SK-N-SH treated with all-trans-retinoic acid at 6 μM for 48 hours (cell line): ENCODE data around the gene TSHZ2.

Experiments
- BACH2 ChIP-seq: fragments of 250-450 bp; sonication (Bioruptor Pico); IDR thresholded peaks from 2 replicates; pipeline ENCODE4 v1.9.0; 2021; ENCODE audit warnings: mild to moderate bottlenecking, borderline replicate concordance
- CREB5 ChIP-seq: fragments of 250-450 bp; sonication (Bioruptor Pico); IDR thresholded peaks from 2 replicates; pipeline ENCODE4 v1.5.1; 2020; ENCODE audit warnings: low read depth, mild to moderate bottlenecking, moderate library complexity
- CSRNP3 ChIP-seq: fragments of 250-450 bp; sonication (Bioruptor Pico); IDR thresholded peaks from 2 replicates; pipeline ENCODE4 v1.5.1; 2021; ENCODE audit warnings: mild to moderate bottlenecking, moderate library complexity
- PATZ1 ChIP-seq: fragments of 250-450 bp; sonication (Bioruptor Pico); IDR thresholded peaks from 2 replicates; pipeline ENCODE4 v1.8.0; 2020; ENCODE audit warnings: mild to moderate bottlenecking, moderate library complexity, borderline replicate concordance
- RARB ChIP-seq: fragments of 250-450 bp; sonication (Bioruptor Pico); IDR thresholded peaks from 2 replicates; pipeline ENCODE4 v1.8.0; 2021; ENCODE audit warnings: mild to moderate bottlenecking, moderate library complexity
- ZC3H10 ChIP-seq: fragments of 250-450 bp; sonication (Bioruptor Pico); IDR thresholded peaks from 2 replicates; pipeline ENCODE4 v1.5.1; 2021; ENCODE audit warnings: mild to moderate bottlenecking, moderate library complexity
- ZFP30 ChIP-seq: fragments of 450-650 bp; formaldehyde crosslinking; IDR thresholded peaks from 2 replicates; pipeline ENCODE4 v1.5.0; 2022; ENCODE audit warnings: mild to moderate bottlenecking, moderate library complexity
- ZNF565 ChIP-seq: fragments of 450-650 bp; formaldehyde crosslinking; conservative IDR thresholded peaks from 2 replicates; pipeline ENCODE4 v1.5.0; 2020; ENCODE audit warnings: low read depth, mild to moderate bottlenecking, moderate library complexity

GRCh38 chr20:53260168-53260567 is 288.0 kb downstream of the TSHZ2 start:
- TF ChIP-seq PATZ1 (CRISPR knock-in tag) (no peak), BACH2 (CRISPR knock-in tag) (no peak), ZC3H10 (CRISPR knock-in tag) (no peak), CSRNP3 (no peak), CREB5 (CRISPR knock-in tag) (no peak), ZNF565 (no peak), ZFP30 (CRISPR knock-in tag) (no peak), RARB (CRISPR knock-in tag) (no peak)
